Activated T-helper 1 cell treated with Interleukin-2 at 50 U/mL for 16 hours (primary cell): ENCODE data around the gene CD82.
"Not testable (repeated sequence)": the region's sequence is repeated elsewhere in the genome, so short reads cannot be mapped to it uniquely, and the experiment has no call there.

Source experiments
- DNase-seq: peaks from one replicate; pipeline ENCODE4 v3.0.0-alpha.2; 2020; ENCODE audit warnings: low read depth

Gene CD82

GRCh38 chr11:44535191-44535980, 30.1 kb upstream of the CD82 start:
- no peak for DNase-seq

GRCh38 chr11:44536788-44537516, 28.5 kb upstream of the CD82 start:
- DNase-seq: no peak

GRCh38 chr11:44537679-44538078, 27.8 kb upstream of the CD82 start:
- DNase-seq: no peak

GRCh38 chr11:44538375-44539054, 26.9 kb upstream of the CD82 start:
- DNase-seq: peak; percentile 49

- no peak for DNase-seq
These were observed 25.5 kb upstream of the CD82 start for GRCh38 chr11:44539971-44540370.

GRCh38 chr11:44540667-44541066, 24.8 kb upstream of the CD82 start:
- no peak for DNase-seq

GRCh38 chr11:44542372-44542771, 23.1 kb upstream of the CD82 start:
- no peak for DNase-seq

GRCh38 chr11:44546984-44547383, 18.5 kb upstream of the CD82 start:
- not testable (repeated sequence) for DNase-seq

GRCh38 chr11:44547534-44547933, 17.9 kb upstream of the CD82 start:
- DNase-seq: not testable (repeated sequence)

- DNase-seq: no peak
These were observed 17.3 kb upstream of the CD82 start for GRCh38 chr11:44548032-44548695.

- not testable (repeated sequence) for DNase-seq
These were observed 16.3 kb upstream of the CD82 start for GRCh38 chr11:44548961-44549749.

- no peak for DNase-seq
These were observed 15.3 kb upstream of the CD82 start for GRCh38 chr11:44550123-44550522.

- no peak for DNase-seq
These were observed 13.9 kb upstream of the CD82 start for GRCh38 chr11:44551456-44552139.

- no peak for DNase-seq
These were observed 10.2 kb upstream of the CD82 start for GRCh38 chr11:44555031-44555800.

- DNase-seq: peak; percentile 38
These were observed 8.6 kb upstream of the CD82 start for GRCh38 chr11:44556735-44557409.

GRCh38 chr11:44557464-44557863, 8.0 kb upstream of the CD82 start:
- DNase-seq: no peak

- DNase-seq: no peak
These were observed 6.1 kb upstream of the CD82 start for GRCh38 chr11:44559207-44559939.

GRCh38 chr11:44559940-44560300, 5.5 kb upstream of the CD82 start:
- DNase-seq: not testable (repeated sequence)

- DNase-seq: no peak
These were observed 4.1 kb upstream of the CD82 start for GRCh38 chr11:44561275-44561805.
